MM.1S (cell line): Measurements from ENCODE around the gene HECTD2.
"Not testable (repeated sequence)": the region's sequence is repeated elsewhere in the genome, so short reads cannot be mapped to it uniquely, and the experiment has no call there.

Experiments used
- DNase-seq: peaks from one replicate; pipeline ENCODE4 v3.0.0-alpha.2; 2015
- H2AFZ ChIP-seq: fragments of 300-600 bp; sonication (generic); 2 replicates; pipeline ENCODE4 v1.6.0; 2016; ENCODE audit warnings: antibody characterized with exemption, low read length
- H3F3A ChIP-seq: fragments of 300-600 bp; sonication (generic); 2 replicates; pipeline ENCODE4 v1.6.1; 2016; ENCODE audit warnings: mild to moderate bottlenecking, antibody characterized with exemption, low read length, moderate library complexity, mixed read lengths; ENCODE audit not compliant: insufficient read depth
- H3K27ac ChIP-seq: fragments of 300-600 bp; sonication (generic); 2 replicates; pipeline ENCODE4 v1.5.1; 2016; ENCODE audit warnings: mild to moderate bottlenecking, low read length
- H3K27me3 ChIP-seq: fragments of 300-600 bp; sonication (generic); replicated peaks from 2 replicates; pipeline ENCODE4 v1.6.0; 2016; ENCODE audit warnings: low read length; ENCODE audit not compliant: insufficient read depth
- H3K36me3 ChIP-seq: fragments of 300-600 bp; sonication (generic); replicated peaks from 2 replicates; pipeline ENCODE4 v1.6.1; 2016; ENCODE audit warnings: mild to moderate bottlenecking, low read length, mixed read lengths; ENCODE audit not compliant: insufficient read depth
- H3K4me1 ChIP-seq: fragments of 300-600 bp; sonication (generic); 2 replicates; pipeline ENCODE4 v1.6.1; 2016; ENCODE audit warnings: low read length, mixed read lengths
- H3K4me2 ChIP-seq: fragments of 300-600 bp; sonication (generic); 2 replicates; pipeline ENCODE4 v1.6.0; 2016; ENCODE audit warnings: low read depth, low read length
- H3K4me3 ChIP-seq: fragments of 300-600 bp; sonication (generic); 2 replicates; pipeline ENCODE4 v1.5.1; 2016; ENCODE audit warnings: low read length, mixed read lengths
- H3K79me2 ChIP-seq: fragments of 300-600 bp; sonication (generic); 2 replicates; pipeline ENCODE4 v1.6.1; 2016; ENCODE audit warnings: mixed run types, low read length, mixed read lengths
- H3K9ac ChIP-seq: fragments of 300-600 bp; sonication (generic); 2 replicates; pipeline ENCODE4 v1.6.1; 2016; ENCODE audit warnings: low read length, mixed read lengths
- H3K9me2 ChIP-seq: fragments of 300-600 bp; sonication (generic); replicated peaks from 2 replicates; pipeline ENCODE4 v1.6.1; 2016; ENCODE audit warnings: mild to moderate bottlenecking, low read length, mixed read lengths; ENCODE audit not compliant: insufficient read depth
- H3K9me3 ChIP-seq: fragments of 300-600 bp; sonication (generic); replicated peaks from 2 replicates; pipeline ENCODE4 v1.6.1; 2016; ENCODE audit warnings: mild to moderate bottlenecking, low read length, mixed read lengths; ENCODE audit not compliant: insufficient read depth
- H4K20me1 ChIP-seq: fragments of 300-600 bp; sonication (generic); 2 replicates; pipeline ENCODE4 v1.6.1; 2016; ENCODE audit warnings: mild to moderate bottlenecking, low read length, moderate library complexity, mixed read lengths; ENCODE audit not compliant: insufficient read depth
- CTCF ChIP-seq: fragments of 300-600 bp; sonication (generic); IDR thresholded peaks from 2 replicates; pipeline ENCODE4 v1.5.1; 2016; ENCODE audit warnings: antibody characterized with exemption, low read length, mixed read lengths
- EZH2 ChIP-seq: fragments of 300-600 bp; sonication (generic); optimal IDR thresholded peaks from 2 replicates; pipeline ENCODE3; 2017; ENCODE audit warnings: low read depth, mild to moderate bottlenecking, antibody characterized with exemption, low read length, mixed read lengths
- EZH2phosphoT487 ChIP-seq: fragments of 300-600 bp; sonication (generic); IDR thresholded peaks from 2 replicates; pipeline ENCODE4 v1.6.1; 2018; ENCODE audit warnings: antibody characterized with exemption, low read length

The HECTD2 gene

GRCh38 chr10:91381257-91381891 is 28.8 kb upstream of the HECTD2 start:
- no peak overlapping the region for H3K4me2 ChIP-seq
- no peak overlapping the region for H3K4me3 ChIP-seq
- no peak overlapping the region for H2AFZ ChIP-seq
- no peaks in the 10 kb centered on the region for H3K9me2 ChIP-seq
- no peaks in the 10 kb centered on the region for H3K36me3 ChIP-seq
- no peaks in the 10 kb centered on the region for H3F3A ChIP-seq
- H3K27me3 ChIP-seq = no peaks in the 10 kb centered on the region
- no peak for TF ChIP-seq CTCF
- TF ChIP-seq EZH2 = no peak
- no peak for TF ChIP-seq EZH2phosphoT487
- H3K9me3 ChIP-seq = no peaks in the 10 kb centered on the region
- H3K27ac ChIP-seq = no peak overlapping the region
- H3K4me1 ChIP-seq = no peaks in the 10 kb centered on the region
- H3K9ac ChIP-seq = no peak overlapping the region
- DNase-seq = no peak
- H3K79me2 ChIP-seq = no peaks in the 10 kb centered on the region
- no peaks in the 10 kb centered on the region for H4K20me1 ChIP-seq

GRCh38 chr10:91385306-91386085 is 24.6 kb upstream of the HECTD2 start:
- DNase-seq = no peak
- Histone ChIP-seq H3K9ac (no peak overlapping the region), H3K9me2 (no peaks in the 10 kb centered on the region), H4K20me1 (no peaks in the 10 kb centered on the region), H3K4me1 (peaks cover 21% of the 10 kb centered on the region), H2AFZ (no peak overlapping the region), H3K9me3 (no peaks in the 10 kb centered on the region), H3K4me3 (no peak overlapping the region), H3K79me2 (no peaks in the 10 kb centered on the region), H3F3A (peaks cover 11% of the 10 kb centered on the region), H3K36me3 (no peaks in the 10 kb centered on the region), H3K27ac (no peak overlapping the region), H3K27me3 (no peaks in the 10 kb centered on the region), H3K4me2 (no peak overlapping the region)
- TF ChIP-seq EZH2phosphoT487 (no peak), CTCF (no peak), EZH2 (no peak)

- TF ChIP-seq CTCF = peak; percentile 54
- no peak for TF ChIP-seq EZH2phosphoT487
- H3K4me1 ChIP-seq = peaks cover 21% of the 10 kb centered on the region
- peak overlapping the region; percentile 77 for H2AFZ ChIP-seq
- H3K79me2 ChIP-seq = no peaks in the 10 kb centered on the region
- H4K20me1 ChIP-seq = no peaks in the 10 kb centered on the region
- DNase-seq = peak; percentile 86
- H3K27ac ChIP-seq = peak overlapping the region; percentile 31; the same call in 1 of the 2 replicates
- peak overlapping the region; percentile 49 for H3K9ac ChIP-seq
- no peaks in the 10 kb centered on the region for H3K9me3 ChIP-seq
- H3K4me2 ChIP-seq = peak overlapping the region; percentile 94
- no peaks in the 10 kb centered on the region for H3K36me3 ChIP-seq
- H3F3A ChIP-seq = peaks cover 11% of the 10 kb centered on the region
- H3K27me3 ChIP-seq = no peaks in the 10 kb centered on the region
- no peaks in the 10 kb centered on the region for H3K9me2 ChIP-seq
- H3K4me3 ChIP-seq = peak overlapping the region; percentile 55
These were observed 20.3 kb upstream of the HECTD2 start for GRCh38 chr10:91389636-91390512.

- peaks cover 11% of the 10 kb centered on the region for H3F3A ChIP-seq
- H4K20me1 ChIP-seq, H3K9ac ChIP-seq, H3K27ac ChIP-seq, H3K9me3 ChIP-seq, H3K27me3 ChIP-seq, H2AFZ ChIP-seq, H3K79me2 ChIP-seq, H3K9me2 ChIP-seq, H3K36me3 ChIP-seq, H3K4me3 ChIP-seq, DNase-seq: not testable (repeated sequence)
- H3K4me2 ChIP-seq = peak overlapping the region; percentile 94; the same call in 1 of the 2 replicates
- peaks cover 21% of the 10 kb centered on the region for H3K4me1 ChIP-seq
These were observed 19.7 kb upstream of the HECTD2 start for GRCh38 chr10:91390513-91390825.
